Colonic mucosa (tissue), 4 donors: ENCODE data around the gene SMG1. TPM values are rescaled to one million over a fixed set of nuclear protein-coding genes. Genes with fewer than 3 reads are reported as not detected.

Experiments used
- DNase-seq: peaks from one replicate; pipeline ENCODE4 v3.0.0-alpha.2; 2020
- H3K27ac ChIP-seq: fragments of 200-600 bp; one replicate; pipeline ENCODE4 v1.8.0; 2021
- H3K27me3 ChIP-seq: fragments of 200-600 bp; one replicate; pipeline ENCODE4 v1.8.0; 2021
- H3K36me3 ChIP-seq: fragments of 200-600 bp; one replicate; pipeline ENCODE4 v1.8.0; 2021
- H3K4me1 ChIP-seq: fragments of 200-600 bp; one replicate; pipeline ENCODE4 v1.8.0; 2021; ENCODE audit warnings: mild to moderate bottlenecking
- H3K4me3 ChIP-seq: fragments of 200-600 bp; one replicate; pipeline ENCODE4 v1.8.0; 2021
- H3K9ac ChIP-seq, 2 donors: one replicate each; pipeline ENCODE4 v1.7.0; 2013; ENCODE audit warnings: control low read depth in 2 of 2, low read depth in 2 of 2, low read length in 2 of 2
- H3K9me3 ChIP-seq: fragments of 200-600 bp; one replicate; pipeline ENCODE4 v1.8.0; 2021
- CTCF ChIP-seq: fragments of 200-600 bp; IDR thresholded peaks from one replicate; pipeline ENCODE4 v1.8.0; 2022; ENCODE audit warnings: antibody characterized with exemption, mild to moderate bottlenecking
- intact Hi-C: fragments of 100-400 bp; cut with DNase I; formaldehyde crosslinking; loops from one replicate; pipeline ENCODE4 v1.14.1; 2022
- total RNA-seq, 2 donors: library from RNA; stranded (reverse); fragmentation: NEBNext Ultra II Directional in 1 of 2; extraction: Animal tissue kit (Norgen Biotek cat#: 25700) in 1 of 2; gene quantifications; one replicate each; pipeline ENCODE4 v1.2.1, GENCODE V29; 2021
- donor health status: healthy.
- donor health status: DM: no; HTN: no; CAD: no.
- donor health status: DM: no; HTN: no; CAD: no.

Gene SMG1
- total RNA-seq, 2 donors from 2014 or later: 73.6 to 83.3 TPM

GRCh38 chr16:18839555-18839954 is 86.7 kb downstream of the SMG1 start:
- H3K27ac ChIP-seq: no peak overlapping the region

GRCh38 chr16:18836702-18837101 is 89.5 kb downstream of the SMG1 start:
- TF ChIP-seq CTCF: no peak
- intact Hi-C loops: no loop called here
- Histone ChIP-seq H3K36me3 (peaks cover 34% of the 10 kb centered on the region), H3K9me3 (no peaks in the 10 kb centered on the region), H3K4me3 (no peak overlapping the region), H3K9ac (no peak overlapping the region), H3K27me3 (no peaks in the 10 kb centered on the region), H3K4me1 (peaks cover 5% of the 10 kb centered on the region), H3K27ac (no peak overlapping the region)
- DNase-seq: no peak

More at GRCh38 chr16:18839555-18839954, 86.7 kb downstream of the SMG1 start:
- peak; percentile 58 for DNase-seq
- intact Hi-C loops: no loop called here
- peaks cover 5% of the 10 kb centered on the region for H3K4me1 ChIP-seq
- H3K9me3 ChIP-seq: no peaks in the 10 kb centered on the region
- H3K4me3 ChIP-seq: no peak overlapping the region
- H3K27me3 ChIP-seq: no peaks in the 10 kb centered on the region
- no peak overlapping the region for H3K9ac ChIP-seq
- no peak for TF ChIP-seq CTCF
- H3K36me3 ChIP-seq: peaks cover 32% of the 10 kb centered on the region

- Histone ChIP-seq H3K27ac (no peak overlapping the region), H3K36me3 (peaks cover 41% of the 10 kb centered on the region), H3K9me3 (no peaks in the 10 kb centered on the region), H3K4me1 (peaks cover 5% of the 10 kb centered on the region), H3K27me3 (no peaks in the 10 kb centered on the region), H3K4me3 (no peak overlapping the region), H3K9ac (no peak overlapping the region)
- intact Hi-C loops: no loop called here
- no peak for TF ChIP-seq CTCF
- no peak for DNase-seq
Observed at GRCh38 chr16:18834864-18835263, 91.3 kb downstream of the SMG1 start.

GRCh38 chr16:18833707-18834505 is 92.3 kb downstream of the SMG1 start:
- intact Hi-C loops: no loop called here

GRCh38 chr16:18832613-18833012 is 93.6 kb downstream of the SMG1 start:
- intact Hi-C loops: no loop called here
- no peak overlapping the region for H3K4me3 ChIP-seq
- no peak for TF ChIP-seq CTCF
- peaks cover 5% of the 10 kb centered on the region for H3K4me1 ChIP-seq
- H3K27ac ChIP-seq: no peak overlapping the region
- H3K36me3 ChIP-seq: peaks cover 49% of the 10 kb centered on the region
- no peaks in the 10 kb centered on the region for H3K9me3 ChIP-seq
- H3K9ac ChIP-seq: no peak overlapping the region
- no peak for DNase-seq
- no peaks in the 10 kb centered on the region for H3K27me3 ChIP-seq

More at GRCh38 chr16:18833707-18834505, 92.3 kb downstream of the SMG1 start:
- peaks cover 47% of the 10 kb centered on the region for H3K36me3 ChIP-seq
- H3K27me3 ChIP-seq: no peaks in the 10 kb centered on the region
- no peak overlapping the region for H3K27ac ChIP-seq
- H3K9me3 ChIP-seq: no peaks in the 10 kb centered on the region
- no peak overlapping the region for H3K4me3 ChIP-seq
- H3K4me1 ChIP-seq: peaks cover 5% of the 10 kb centered on the region
- no peak for TF ChIP-seq CTCF
- peak; percentile 27 for DNase-seq
- no peak overlapping the region for H3K9ac ChIP-seq
